H1 (cell line): ENCODE results near the gene ISM1. TPM values are rescaled to one million over a fixed set of nuclear protein-coding genes. Genes with fewer than 3 reads are reported as not detected.

ENCODE experiments used
- CTCF ChIA-PET: fragments of 300-600 bp; sonication (Branson Sonifier 250); formaldehyde crosslinking; loops from one replicate; lab custom pipeline; 2021; ENCODE audit not compliant: partially characterized antibody; lab: Charles Lee
- POLR2A ChIA-PET: fragments of 300-600 bp; sonication (Branson Sonifier 250); formaldehyde crosslinking; loops from one replicate; lab custom pipeline; 2021; ENCODE audit warnings: inconsistent platforms; ENCODE audit not compliant: partially characterized antibody; lab: Charles Lee
- DNase-seq, 2 experiments: peaks; one replicate each; pipeline versions ENCODE4 v3.0.0 to v3.0.0-alpha.2; 2010 to 2022; ENCODE audit warnings: low spot score in 2 of 2, low read depth in 1 of 2, mixed read lengths in 1 of 2
- FAIRE-seq: peaks from 2 replicates; lab custom pipeline; 2011; peaks lifted over from hg19 to GRCh38; lab: Jason Lieb, UNC
- H2AFZ ChIP-seq: 2 replicates; pipeline ENCODE4 v1.8.1; 2012; ENCODE audit warnings: low read length, inconsistent platforms
- H2AK5ac ChIP-seq: 2 replicates; pipeline ENCODE4 v1.6.1; 2013; ENCODE audit warnings: low read depth, low read length
- H2BK120ac ChIP-seq: replicated peaks from 2 replicates; pipeline ENCODE3; 2013; ENCODE audit warnings: low read depth, low read length, inconsistent platforms
- H2BK12ac ChIP-seq: 2 replicates; pipeline ENCODE4 v1.6.1; 2013; ENCODE audit warnings: low read depth, low read length
- H2BK15ac ChIP-seq: 2 replicates; pipeline ENCODE4 v1.6.1; 2013; ENCODE audit warnings: low read length
- H2BK20ac ChIP-seq: 2 replicates; pipeline ENCODE4 v1.6.1; 2013; ENCODE audit warnings: low read length
- H2BK5ac ChIP-seq: 2 replicates; pipeline ENCODE4 v1.6.1; 2013; ENCODE audit warnings: low read depth, low read length
- H3K14ac ChIP-seq: 2 replicates; pipeline ENCODE4 v1.6.1; 2013; ENCODE audit warnings: inconsistent platforms; ENCODE audit not compliant: insufficient read length
- H3K18ac ChIP-seq: 2 replicates; pipeline ENCODE4 v1.6.1; 2013; ENCODE audit warnings: low read length; ENCODE audit errors: extremely low read depth
- H3K23ac ChIP-seq: 2 replicates; pipeline ENCODE4 v1.6.1; 2013; ENCODE audit warnings: inconsistent platforms; ENCODE audit not compliant: insufficient read length
- H3K23me2 ChIP-seq: 2 replicates; pipeline ENCODE4 v1.6.1; 2013; ENCODE audit warnings: low read depth, low read length
- H3K27ac ChIP-seq: 2 replicates; pipeline ENCODE4 v1.6.1; 2011; ENCODE audit warnings: low read depth, low read length, inconsistent platforms
- H3K27me3 ChIP-seq, 4 experiments: replicated peaks in 1 of 4; 1 replicate in 1 of 4; 2 replicates in 3 of 4; pipeline versions ENCODE4 v1.6.1 to v1.8.1; 2011 to 2013; ENCODE audit warnings: low read length in 3 of 4, mild to moderate bottlenecking in 3 of 4, inconsistent platforms in 2 of 4, mixed read lengths in 2 of 4, moderate library complexity in 1 of 4; ENCODE audit not compliant: control insufficient read depth in 3 of 4, insufficient read depth in 3 of 4; ENCODE audit errors: extremely low read depth in 1 of 4
- H3K36me3 ChIP-seq, 4 experiments: 2 replicates each; pipeline versions ENCODE4 v1.6.1 to v1.8.1; 2011 to 2013; ENCODE audit warnings: mild to moderate bottlenecking in 4 of 4, low read length in 3 of 4, moderate library complexity in 2 of 4, control low read depth in 1 of 4, inconsistent platforms in 1 of 4; ENCODE audit not compliant: insufficient read depth in 4 of 4, control insufficient read depth in 2 of 4
- H3K4ac ChIP-seq: replicated peaks from 2 replicates; pipeline ENCODE3; 2013; ENCODE audit warnings: low read length, low read depth, mixed read lengths, inconsistent platforms; ENCODE audit not compliant: insufficient read length
- H3K4me1 ChIP-seq, 4 experiments: replicated peaks in 1 of 4; 1 replicate in 1 of 4; 2 replicates in 3 of 4; pipeline versions ENCODE4 v1.6.1 to v1.8.1; 2011 to 2013; ENCODE audit warnings: low read length in 3 of 4, inconsistent platforms in 2 of 4, mixed read lengths in 1 of 4; ENCODE audit not compliant: insufficient read depth in 4 of 4, control insufficient read depth in 3 of 4
- H3K4me2 ChIP-seq, 2 experiments: 2 replicates each; pipeline versions ENCODE4 v1.6.1 to v1.8.1; 2011 to 2013; ENCODE audit warnings: low read depth in 2 of 2, low read length in 2 of 2, control low read depth in 1 of 2, inconsistent platforms in 1 of 2, mild to moderate bottlenecking in 1 of 2; ENCODE audit not compliant: insufficient read depth in 1 of 2
- H3K4me3 ChIP-seq, 4 experiments: fragments of 200-600, 300-600 bp in 1 of 4; sonication (generic), shearing (Covaris generic), sonication (Bioruptor Twin) in 1 of 4; 2 replicates each; pipeline versions ENCODE4 v1.5.1 to v1.8.1; 2011 to 2016; ENCODE audit warnings: low read length in 4 of 4, low read depth in 3 of 4, control low read depth in 2 of 4, inconsistent platforms in 2 of 4, mild to moderate bottlenecking in 2 of 4, mixed read lengths in 1 of 4, moderate library complexity in 1 of 4; ENCODE audit not compliant: insufficient read depth in 2 of 4; ENCODE audit errors: extremely low read depth in 1 of 4
- H3K56ac ChIP-seq: replicated peaks from 2 replicates; pipeline ENCODE3; 2013; ENCODE audit warnings: low read depth, mild to moderate bottlenecking, mixed read lengths, low read length, inconsistent platforms; ENCODE audit not compliant: insufficient read length
- H3K79me1 ChIP-seq: 2 replicates; pipeline ENCODE4 v1.6.1; 2013; ENCODE audit warnings: low read depth, low read length, control low read depth
- H3K79me2 ChIP-seq, 2 experiments: 2 replicates each; pipeline versions ENCODE4 v1.6.1 to v1.8.1; 2012 to 2013; ENCODE audit warnings: low read length in 2 of 2, mild to moderate bottlenecking in 2 of 2, inconsistent platforms in 1 of 2; ENCODE audit not compliant: insufficient read depth in 2 of 2, control insufficient read depth in 1 of 2
- H3K9ac ChIP-seq, 4 experiments: replicated peaks in 1 of 4; 1 replicate in 1 of 4; 2 replicates in 3 of 4; pipeline versions ENCODE4 v1.6.1 to v1.8.1; 2011 to 2013; ENCODE audit warnings: low read depth in 3 of 4, low read length in 3 of 4, control low read depth in 2 of 4, mild to moderate bottlenecking in 2 of 4, moderate library complexity in 2 of 4, inconsistent platforms in 1 of 4; ENCODE audit errors: extremely low read depth in 1 of 4
- H3K9me3 ChIP-seq, 2 experiments: 2 replicates each; pipeline versions ENCODE4 v1.6.1 to v1.8.1; 2012 to 2013; ENCODE audit warnings: mild to moderate bottlenecking in 2 of 2, moderate library complexity in 2 of 2, control low read depth in 1 of 2, inconsistent platforms in 1 of 2, low read depth in 1 of 2, low read length in 1 of 2, mixed read lengths in 1 of 2; ENCODE audit not compliant: insufficient read depth in 2 of 2
- H4K20me1 ChIP-seq, 2 experiments: replicated peaks in 1 of 2; 2 replicates each; pipeline versions ENCODE3 to v1.8.1; 2011 to 2013; ENCODE audit warnings: inconsistent platforms in 2 of 2, low read length in 2 of 2, mild to moderate bottlenecking in 1 of 2; ENCODE audit not compliant: insufficient read depth in 2 of 2, control insufficient read depth in 1 of 2
- H4K5ac ChIP-seq: 2 replicates; pipeline ENCODE4 v1.6.1; 2013; ENCODE audit warnings: low read length, low read depth, mixed read lengths, inconsistent platforms; ENCODE audit not compliant: insufficient read length
- H4K8ac ChIP-seq: 2 replicates; pipeline ENCODE4 v1.8.0; 2013; ENCODE audit warnings: mild to moderate bottlenecking, moderate library complexity, low read length, inconsistent platforms; ENCODE audit not compliant: insufficient read depth; ENCODE audit errors: extremely low read depth
- H4K91ac ChIP-seq: replicated peaks from 2 replicates; pipeline ENCODE3; 2013; ENCODE audit warnings: low read length, mixed read lengths, inconsistent platforms; ENCODE audit not compliant: insufficient read length
- ASH2L ChIP-seq: fragments of 200-600, 300-600 bp; sonication (generic); IDR thresholded peaks from one replicate; pipeline ENCODE4 v1.7.1; 2017; ENCODE audit warnings: low read length
- BRCA1 ChIP-seq: IDR thresholded peaks from 2 replicates; pipeline ENCODE4 v1.6.1; 2012; ENCODE audit warnings: low read depth, low read length, improper control_type of control experiment
- CBX5 ChIP-seq: fragments of 300-800, 300-1000 bp; sonication (generic); IDR thresholded peaks from 2 replicates; pipeline ENCODE4 v1.7.1; 2016; ENCODE audit warnings: antibody characterized with exemption, low read length, low read depth
- CREB1 ChIP-seq: IDR thresholded peaks from 2 replicates; pipeline ENCODE4 v1.6.1; 2012; ENCODE audit warnings: inconsistent platforms
- EP300 ChIP-seq, 2 experiments: IDR thresholded peaks; 1 replicate in 1 of 2; 2 replicates in 1 of 2; pipeline ENCODE4 v1.6.1; 2011 to 2012; ENCODE audit warnings: low read depth in 2 of 2, low read length in 2 of 2, mild to moderate bottlenecking in 2 of 2, borderline replicate concordance in 1 of 2, inconsistent platforms in 1 of 2, moderate library complexity in 1 of 2
- JUN ChIP-seq: IDR thresholded peaks from 2 replicates; pipeline ENCODE4 v1.6.1; 2011; ENCODE audit warnings: low read depth, mild to moderate bottlenecking, improper control_type of control experiment, low read length
- KDM5A ChIP-seq: fragments of 200-600 bp; IDR thresholded peaks from 2 replicates; pipeline ENCODE4 v1.7.1; 2012; ENCODE audit warnings: mild to moderate bottlenecking, low read length, inconsistent platforms, mixed read lengths
- NANOG ChIP-seq: IDR thresholded peaks from 2 replicates; pipeline ENCODE4 v1.6.1; 2011; ENCODE audit warnings: low read length, low read depth, mild to moderate bottlenecking, inconsistent platforms; ENCODE audit not compliant: insufficient read depth, poor library complexity, severe bottlenecking
- NRF1 ChIP-seq: IDR thresholded peaks from 2 replicates; pipeline ENCODE4 v1.6.1; 2011; ENCODE audit warnings: mild to moderate bottlenecking, low read depth, low read length, improper control_type of control experiment
- POLR2A ChIP-seq, 2 experiments: IDR thresholded peaks; 1 replicate in 1 of 2; 2 replicates in 1 of 2; pipeline ENCODE4 v1.6.1; 2011; ENCODE audit warnings: low read depth in 2 of 2, low read length in 2 of 2, mild to moderate bottlenecking in 2 of 2; ENCODE audit errors: control extremely low read depth in 1 of 2
- RXRA ChIP-seq: IDR thresholded peaks from 2 replicates; pipeline ENCODE4 v1.6.1; 2011; ENCODE audit warnings: low read depth, mild to moderate bottlenecking, low read length, moderate library complexity; ENCODE audit not compliant: insufficient read depth
- SP4 ChIP-seq: IDR thresholded peaks from 2 replicates; pipeline ENCODE4 v1.6.1; 2012; ENCODE audit warnings: low read length, inconsistent platforms
- SRF ChIP-seq: IDR thresholded peaks from 2 replicates; pipeline ENCODE4 v1.6.1; 2011; ENCODE audit warnings: mild to moderate bottlenecking, low read depth, low read length, moderate library complexity
- ZNF274 ChIP-seq: IDR thresholded peaks from 2 replicates; pipeline ENCODE4 v1.7.0; 2012; ENCODE audit warnings: low read length, borderline replicate concordance; ENCODE audit errors: extremely low read depth
- WGBS, 2 experiments: shearing (Covaris generic) in 1 of 2; methylation state at CpG; one replicate each; pipeline versions ENCODE4 v1.1.6 to v1.1.7; 2013 to 2015; ENCODE audit warnings: low lambda C conversion rate in 2 of 2, mixed read lengths in 2 of 2, inconsistent platforms in 1 of 2, low coverage in 1 of 2, missing lambda C conversion rate in 1 of 2; ENCODE audit not compliant: insufficient replicate concordance in 2 of 2, insufficient coverage in 1 of 2, insufficient read length in 1 of 2; ENCODE audit errors: extremely low coverage in 1 of 2, missing lambda C conversion rate in 1 of 2; 5-methylcytosine and 5-hydroxymethylcytosine counted together
- polyA plus RNA-seq, 7 experiments: library from polyadenylated mRNA; depleted of rRNA in 3 of 7; stranded (reverse) in 5 of 7; unstranded in 2 of 7; fragments of >200 nt in 5 of 7; fragments of 200-250 nt in 2 of 7; gene quantifications; 1 replicate in 5 of 7; 2 replicates in 1 of 7; 4 replicates in 1 of 7; pipeline versions ENCODE4 v1.2.1 to v1.2.3, GENCODE V29; 2011 to 2013; ENCODE audit warnings: missing spikeins in 2 of 7, mixed read lengths in 2 of 7
- total RNA-seq: library from RNA; stranded (reverse); fragmentation: NEBNext Ultra II Directional; extraction: Animal tissue kit (Norgen Biotek cat#: 25700); gene quantifications from 2 replicates; pipeline ENCODE4 v1.2.1, GENCODE V29; 2021
- TF ChIP-seq, protein P1 (sequence below): IDR thresholded peaks from 2 replicates; pipeline ENCODE4 v1.6.1; 2011; ENCODE audit warnings: low read length, improper control_type of control experiment

The ISM1 gene
- total and polyA plus RNA-seq, 2 of the 8 experiments (the other 6 are each of a cell fraction or from before 2014, with no cell fraction given): 0.62 to 0.97 TPM

- no peaks in the 10 kb centered on the region for H3K36me3 ChIP-seq
- peaks cover 10 to 36% (median 31%) of the 10 kb centered on the region in 4 experiments for H3K27me3 ChIP-seq
- no peak overlapping the region for H2BK12ac ChIP-seq
- no peak overlapping the region for H3K23ac ChIP-seq
- no peak overlapping the region for H4K91ac ChIP-seq
- no peak overlapping the region for H3K27ac ChIP-seq
- no peak overlapping the region for H3K4me2 ChIP-seq
- H2BK5ac ChIP-seq: no peak overlapping the region
- H3K9ac ChIP-seq: no peak overlapping the region
- H3K4ac ChIP-seq: no peak overlapping the region
- no peak overlapping the region for H2AFZ ChIP-seq
- no peak overlapping the region for H4K8ac ChIP-seq
- ChIA-PET CTCF (interaction anchor here (1.4 kb wide), 1 partner anchor 12 kb away, joined by 3 read pairs; no protein-coding TSS in a partner anchor), POLR2A (no interaction called here)
- H3K4me1 ChIP-seq: no peaks in the 10 kb centered on the region; a peak in 2 of 7 replicates
- H2BK20ac ChIP-seq: no peak overlapping the region
- no peak overlapping the region for H3K4me3 ChIP-seq
- WGBS, 2 experiments: 76% methylated on average over 1 of the region's 1 CpG; no CpG with 5 or more reads in 1 of the 2 experiments
- H3K23me2 ChIP-seq: peaks cover 11% of the 10 kb centered on the region; the same call in 1 of the 2 replicates
- no peaks in the 10 kb centered on the region for H3K79me2 ChIP-seq
- no peak for DNase-seq
- H3K9me3 ChIP-seq: peaks cover 0 to 3% of the 10 kb centered on the region in 2 experiments; a peak in 2 of 4 replicates
- H4K5ac ChIP-seq: no peak overlapping the region
- H3K56ac ChIP-seq: no peak overlapping the region
- H3K79me1 ChIP-seq: no peaks in the 10 kb centered on the region
- H2BK15ac ChIP-seq: no peak overlapping the region
- no peaks in the 10 kb centered on the region for H4K20me1 ChIP-seq
- H3K14ac ChIP-seq: no peak overlapping the region
- H3K18ac ChIP-seq: no peak overlapping the region
- no peak for FAIRE-seq
- H2BK120ac ChIP-seq: no peak overlapping the region
- no peak overlapping the region for H2AK5ac ChIP-seq
- TF ChIP-seq ZNF274 (no peak), NANOG (no peak), KDM5A (no peak), ASH2L (no peak), POLR2A (IDR thresholded peaks at IDR 0.05; ENCODE audit: control extremely low read depth in 1 of 2, low read depth in 2 of 2, low read length in 2 of 2) (no peak), SP4 (no peak), CBX5 (no peak), SRF (no peak), NRF1 (no peak), BRCA1 (no peak), CREB1 (no peak), RXRA (no peak), JUN (no peak), EP300 (IDR thresholded peaks at IDR 0.05; ENCODE audit: borderline replicate concordance in 1 of 2, low read depth in 2 of 2, low read length in 2 of 2) (no peak)
- TF ChIP-seq, protein P1, sequence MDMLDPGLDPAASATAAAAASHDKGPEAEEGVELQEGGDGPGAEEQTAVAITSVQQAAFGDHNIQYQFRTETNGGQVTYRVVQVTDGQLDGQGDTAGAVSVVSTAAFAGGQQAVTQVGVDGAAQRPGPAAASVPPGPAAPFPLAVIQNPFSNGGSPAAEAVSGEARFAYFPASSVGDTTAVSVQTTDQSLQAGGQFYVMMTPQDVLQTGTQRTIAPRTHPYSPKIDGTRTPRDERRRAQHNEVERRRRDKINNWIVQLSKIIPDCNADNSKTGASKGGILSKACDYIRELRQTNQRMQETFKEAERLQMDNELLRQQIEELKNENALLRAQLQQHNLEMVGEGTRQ: no peak
Observed at GRCh38 chr20:13216533-13216932, 4.5 kb upstream of the ISM1 start.
